Uterus (tissue), 4 donors: ENCODE results near the gene FSTL5. TPM values are rescaled to one million over a fixed set of nuclear protein-coding genes. Genes with fewer than 3 reads are reported as not detected.

Source experiments
- DNase-seq, 2 donors: peaks; one replicate each; pipeline ENCODE4 v3.0.0-alpha.2; 2019 to 2020
- H3K27ac ChIP-seq, 2 donors: fragments of 200-600 bp; sonication (generic); 1 replicate in 1 of 2; 2 replicates in 1 of 2; pipeline ENCODE4 v1.5.1; 2016 to 2018
- H3K27me3 ChIP-seq, 2 donors: fragments of 200-600 bp; sonication (generic); one replicate each; pipeline ENCODE4 v1.5.1; 2018 to 2019; ENCODE audit warnings: control low read depth in 1 of 2
- H3K36me3 ChIP-seq, 2 donors: fragments of 200-600 bp; sonication (generic); one replicate each; pipeline ENCODE4 v1.5.1; 2019; ENCODE audit warnings: control low read depth in 1 of 2
- H3K4me1 ChIP-seq, 2 donors: fragments of 200-600 bp; sonication (generic); one replicate each; pipeline ENCODE4 v1.5.1; 2018 to 2019; ENCODE audit warnings: control low read depth in 1 of 2
- H3K4me3 ChIP-seq, 2 donors: fragments of 200-600 bp; sonication (generic); 1 replicate in 1 of 2; 2 replicates in 1 of 2; pipeline ENCODE4 v1.5.1; 2018 to 2019; ENCODE audit warnings: mild to moderate bottlenecking in 1 of 2
- H3K9me3 ChIP-seq, 2 donors: fragments of 200-600 bp; sonication (generic); one replicate each; pipeline ENCODE4 v1.5.1; 2019; ENCODE audit warnings: control low read depth in 1 of 2
- POLR2A ChIP-seq, 2 donors: fragments of 450-650 bp; IDR thresholded peaks; one replicate each; pipeline ENCODE4 v1.6.1; 2016; ENCODE audit warnings: antibody characterized with exemption in 2 of 2, mild to moderate bottlenecking in 1 of 2, moderate library complexity in 1 of 2
- intact Hi-C: fragments of 100-400 bp; cut with DNase I; formaldehyde crosslinking; loops from one replicate; pipeline ENCODE4 v1.15.1; 2023; ENCODE audit warnings: low total_unique reads
- total RNA-seq, 4 donors: library from RNA; depleted of rRNA in 3 of 4; stranded (reverse); fragments of >200 nt in 3 of 4; gene quantifications; one replicate each; pipeline versions ENCODE4 v1.1.0 to v1.2.4, GENCODE V29; 2014 to 2023
- TF ChIP-seq, protein P1 (sequence below), 4 experiments: fragments of 200-600 bp in 2 of 4; fragments of 450-650 bp in 2 of 4; sonication (generic) in 2 of 4; IDR thresholded peaks; one replicate each; pipeline ENCODE4 v1.5.1; 2016 to 2019; ENCODE audit warnings: antibody characterized with exemption in 4 of 4, mild to moderate bottlenecking in 2 of 4, moderate library complexity in 1 of 4
- donor health status: DM: yes; HTN: yes; CAD: no.

The FSTL5 gene
- total RNA-seq, 4 donors from 2014 or later, result 2.4 TPM; not detected in 3

DNA sequence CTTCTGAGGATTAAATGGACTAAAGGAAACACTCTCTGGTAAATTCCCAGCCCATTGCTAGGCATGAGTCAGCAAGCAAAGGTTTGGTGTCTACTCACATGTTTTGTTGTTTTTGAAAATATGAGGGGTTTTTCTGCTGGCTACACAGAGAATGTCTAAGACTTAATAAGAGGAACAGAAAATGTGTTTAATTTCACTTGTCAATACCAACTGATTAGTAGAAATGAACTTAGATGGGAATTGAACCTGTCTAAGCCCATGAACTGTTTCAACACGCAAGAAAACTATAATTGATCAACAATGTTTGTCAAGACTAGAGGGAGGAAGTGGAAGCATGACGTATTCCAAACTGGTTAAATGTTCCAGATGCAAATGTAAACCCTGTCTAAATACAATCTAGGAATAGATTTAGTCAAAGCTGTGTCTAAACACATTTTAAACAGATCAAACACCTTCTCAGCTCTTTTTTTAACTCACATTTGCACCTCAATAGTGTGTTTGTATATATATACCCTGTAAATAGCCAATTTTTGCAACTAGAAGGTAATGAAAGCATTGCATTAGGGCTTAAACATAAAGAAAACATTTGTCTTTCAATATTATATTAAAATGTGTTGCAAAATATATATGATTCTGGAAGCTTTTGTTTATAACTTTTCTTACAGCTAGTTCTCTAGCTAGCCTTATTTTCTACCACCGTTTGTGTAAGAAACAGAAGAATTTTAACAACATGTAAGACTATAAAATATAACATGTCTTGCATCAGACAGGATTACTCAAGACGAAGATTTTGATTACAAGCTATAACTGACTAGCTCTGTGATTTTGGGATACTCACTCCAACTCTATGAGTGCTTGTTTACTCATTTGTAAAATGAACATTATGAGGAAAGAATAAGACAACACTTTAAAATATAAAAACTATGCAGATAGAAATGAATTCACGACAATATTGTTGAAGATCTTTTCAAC lies 607.8 kb downstream of the FSTL5 start:
- Histone ChIP-seq H3K36me3 (no peaks in the 10 kb centered on the region), H3K9me3 (no peaks in the 10 kb centered on the region), H3K27ac (no peak overlapping the region), H3K4me3 (no peak overlapping the region), H3K4me1 (no peaks in the 10 kb centered on the region), H3K27me3 (no peaks in the 10 kb centered on the region)
- no peak for TF ChIP-seq POLR2A (IDR thresholded peaks at IDR 0.05)
- TF ChIP-seq, protein P1, sequence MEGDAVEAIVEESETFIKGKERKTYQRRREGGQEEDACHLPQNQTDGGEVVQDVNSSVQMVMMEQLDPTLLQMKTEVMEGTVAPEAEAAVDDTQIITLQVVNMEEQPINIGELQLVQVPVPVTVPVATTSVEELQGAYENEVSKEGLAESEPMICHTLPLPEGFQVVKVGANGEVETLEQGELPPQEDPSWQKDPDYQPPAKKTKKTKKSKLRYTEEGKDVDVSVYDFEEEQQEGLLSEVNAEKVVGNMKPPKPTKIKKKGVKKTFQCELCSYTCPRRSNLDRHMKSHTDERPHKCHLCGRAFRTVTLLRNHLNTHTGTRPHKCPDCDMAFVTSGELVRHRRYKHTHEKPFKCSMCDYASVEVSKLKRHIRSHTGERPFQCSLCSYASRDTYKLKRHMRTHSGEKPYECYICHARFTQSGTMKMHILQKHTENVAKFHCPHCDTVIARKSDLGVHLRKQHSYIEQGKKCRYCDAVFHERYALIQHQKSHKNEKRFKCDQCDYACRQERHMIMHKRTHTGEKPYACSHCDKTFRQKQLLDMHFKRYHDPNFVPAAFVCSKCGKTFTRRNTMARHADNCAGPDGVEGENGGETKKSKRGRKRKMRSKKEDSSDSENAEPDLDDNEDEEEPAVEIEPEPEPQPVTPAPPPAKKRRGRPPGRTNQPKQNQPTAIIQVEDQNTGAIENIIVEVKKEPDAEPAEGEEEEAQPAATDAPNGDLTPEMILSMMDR (IDR thresholded peaks at IDR 0.05), result no peak
- DNase-seq, result no peak
- intact Hi-C loops, result no loop called here

DNA sequence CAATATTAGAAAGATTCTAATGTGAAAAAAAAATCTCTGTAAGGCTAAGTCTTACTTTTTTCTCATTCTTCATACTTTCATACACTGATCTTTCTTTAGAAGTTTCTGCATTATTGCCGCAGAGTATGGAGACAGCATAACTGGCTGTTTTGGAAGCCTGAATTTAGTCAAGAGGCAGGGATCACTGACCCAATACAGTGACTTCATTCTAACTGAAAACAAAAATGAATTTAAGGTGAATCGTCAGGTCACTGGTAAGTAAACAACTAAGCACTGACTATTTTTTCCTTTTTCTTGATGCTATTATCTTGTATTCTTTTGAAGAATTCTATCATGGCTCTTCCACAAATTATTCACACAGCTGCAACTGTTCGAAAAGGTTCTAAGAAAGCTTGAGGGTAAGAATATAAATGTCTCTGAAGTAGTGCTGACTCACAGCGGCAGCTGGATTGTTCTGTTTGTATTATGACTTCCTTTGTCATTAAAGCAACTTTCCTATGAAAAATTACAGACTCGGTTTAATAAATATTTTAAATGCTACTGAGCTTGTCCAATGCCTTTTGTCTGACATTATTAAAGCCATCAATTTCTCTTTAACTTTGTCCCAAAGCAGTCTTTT lies 609.3 kb downstream of the FSTL5 start:
- Histone ChIP-seq H3K27me3 (no peaks in the 10 kb centered on the region), H3K36me3 (no peaks in the 10 kb centered on the region), H3K27ac (no peak overlapping the region), H3K4me1 (no peaks in the 10 kb centered on the region), H3K9me3 (no peaks in the 10 kb centered on the region), H3K4me3 (no peak overlapping the region)
- intact Hi-C loops, result no loop called here
- TF ChIP-seq, protein P1 (IDR thresholded peaks at IDR 0.05), result no peak
- no peak for TF ChIP-seq POLR2A (IDR thresholded peaks at IDR 0.05)
- DNase-seq, result no peak

DNA sequence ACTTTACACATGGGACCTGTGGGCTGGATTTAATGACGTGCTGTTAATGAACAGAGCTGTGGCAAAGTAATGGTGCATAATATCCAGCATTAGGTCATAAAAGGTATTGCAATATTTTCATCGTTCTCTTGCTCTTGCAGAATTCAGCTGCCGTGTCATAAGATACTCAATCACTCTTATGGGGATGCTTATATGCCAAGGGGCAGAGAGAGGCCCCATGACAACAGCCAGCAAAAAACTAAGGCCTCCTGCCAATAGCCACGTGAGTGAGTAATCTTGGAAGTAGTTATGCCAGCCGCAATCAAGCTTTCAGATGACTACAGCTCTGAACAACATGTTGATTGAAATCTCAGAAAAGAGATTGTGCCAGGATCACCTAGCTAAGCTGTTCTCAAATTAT lies 616.9 kb downstream of the FSTL5 start:
- no peak overlapping the region for H3K27ac ChIP-seq
- H3K9me3 ChIP-seq, result no peaks in the 10 kb centered on the region
- no peaks in the 10 kb centered on the region for H3K4me1 ChIP-seq
- H3K4me3 ChIP-seq, result no peak overlapping the region
- DNase-seq, result no peak
- H3K36me3 ChIP-seq, result no peaks in the 10 kb centered on the region
- TF ChIP-seq POLR2A (IDR thresholded peaks at IDR 0.05), result no peak
- TF ChIP-seq, protein P1 (IDR thresholded peaks at IDR 0.05), result no peak
- intact Hi-C loops, result no loop called here
- H3K27me3 ChIP-seq, result no peaks in the 10 kb centered on the region

DNA sequence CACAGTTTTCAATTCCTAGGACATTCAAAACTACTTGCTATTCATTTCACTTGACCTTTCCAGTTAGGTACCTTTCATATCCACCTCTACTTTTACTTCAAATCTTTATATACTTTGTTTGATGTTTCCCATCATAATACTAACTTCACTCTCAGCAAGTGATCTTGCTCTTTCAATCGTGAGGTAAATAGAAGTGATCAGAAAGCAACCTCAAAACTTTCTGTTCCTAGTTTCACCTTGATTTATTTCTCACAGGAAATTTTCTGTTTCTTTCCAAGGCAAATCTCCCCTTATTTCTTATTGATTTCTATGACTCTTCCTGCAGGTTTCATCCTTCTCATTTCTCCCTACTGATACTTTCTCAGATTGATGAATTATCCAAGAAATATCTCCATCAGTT lies 623.5 kb downstream of the FSTL5 start:
- no peak overlapping the region for H3K4me3 ChIP-seq

More for the DNA sequence above, 623.5 kb downstream of the FSTL5 start:
- DNase-seq, result no peak
- Histone ChIP-seq H3K36me3 (no peaks in the 10 kb centered on the region), H3K27me3 (no peaks in the 10 kb centered on the region), H3K4me1 (no peaks in the 10 kb centered on the region), H3K27ac (no peak overlapping the region), H3K9me3 (no peaks in the 10 kb centered on the region)
- no peak for TF ChIP-seq POLR2A (IDR thresholded peaks at IDR 0.05)
- TF ChIP-seq, protein P1 (IDR thresholded peaks at IDR 0.05), result no peak
- intact Hi-C loops, result no loop called here
